Measurements from ENCODE around the gene SARM1. TPM values are rescaled to one million over a fixed set of nuclear protein-coding genes. Genes with fewer than 3 reads are reported as not detected.

SARM1 gene
- total and polyA plus RNA-seq, 2 donors (not counting 3 experiments of a cell fraction or from before 2014, with no cell fraction given), result 5.6 to 7.0 TPM

- POLR2A ChIA-PET, result no interaction called here
- DNase-seq (ENCODE audit: low read depth, low spot score), result no peak
- no peaks in the 10 kb centered on the region for H3K36me3 ChIP-seq (ENCODE audit: control insufficient read depth in 2 of 2, extremely low read depth in 1 of 2, insufficient read depth in 2 of 2, low read length in 2 of 2)
- FAIRE-seq, result no peak
- no peak overlapping the region for H3K9ac ChIP-seq (replicated peaks; ENCODE audit: extremely low read depth, insufficient read depth, low read length)
- no peaks in the 10 kb centered on the region for H3K79me2 ChIP-seq (ENCODE audit: control insufficient read depth, insufficient read depth, low read length)
- no peak overlapping the region for H3K27ac ChIP-seq (ENCODE audit: insufficient read depth, low read depth, low read length)
- intact Hi-C loops (cut with micrococcal nuclease), result no loop called here
- peaks cover 6 to 8% of the 10 kb centered on the region in 2 experiments for H3K27me3 ChIP-seq (ENCODE audit: control insufficient read depth in 2 of 2, insufficient read depth in 2 of 2, low read length in 2 of 2)
- no peak overlapping the region for H2AFZ ChIP-seq (ENCODE audit: low read depth, low read length)
- H3K4me3 ChIP-seq (replicated peaks in 1 of 3; ENCODE audit: insufficient read depth in 1 of 3, low read depth in 1 of 3, low read length in 3 of 3), result no peak overlapping the region
- dilution Hi-C loops (cut with MboI; ENCODE audit: extremely low pct_ligation_motif_present, low sequenced_read_pairs), result no loop called here
- H4K20me1 ChIP-seq (replicated peaks; ENCODE audit: control insufficient read depth, extremely low read depth, insufficient read depth, low read length), result no peaks in the 10 kb centered on the region
- no peaks in the 10 kb centered on the region for H3K9me1 ChIP-seq (replicated peaks; ENCODE audit: control insufficient read depth, extremely low read depth, insufficient read depth, low read length)
- H3K9me3 ChIP-seq (replicated peaks; ENCODE audit: control insufficient read depth, insufficient read depth, low read length), result no peaks in the 10 kb centered on the region
- no TSS peak for BruUV-seq (replicated peaks)
- no peak overlapping the region for H3K4me2 ChIP-seq (ENCODE audit: insufficient read depth, low read length)
- CTCF ChIA-PET, result interaction anchor here (1.2 to 2.0 kb wide), 2 partner anchors 12 to 14 kb away, joined by 3 to 7 read pairs; no protein-coding TSS in a partner anchor
- H3K4me1 ChIP-seq (ENCODE audit: control insufficient read depth, extremely low read depth, insufficient read depth, low read length), result no peaks in the 10 kb centered on the region
- TF ChIP-seq EZH2 (IDR thresholded peaks at IDR 0.05; ENCODE audit: borderline replicate concordance, low read depth, low read length, severe bottlenecking) (no peak), POLR2A (IDR thresholded peaks at IDR 0.05; ENCODE audit: low read depth, low read length) (no peak), GATA2 (IDR thresholded peaks at IDR 0.05; ENCODE audit: insufficient read depth, insufficient read length, low read depth, low read length) (no peak), MAX (IDR thresholded peaks at IDR 0.05; ENCODE audit: insufficient read depth, insufficient read length) (no peak), FOS (IDR thresholded peaks at IDR 0.05; ENCODE audit: borderline replicate concordance, insufficient read depth, low read length) (no peak), JUN (IDR thresholded peaks at IDR 0.05; ENCODE audit: borderline replicate concordance, insufficient read depth, insufficient read length, low read depth) (no peak), POLR2AphosphoS5 (IDR thresholded peaks at IDR 0.05; ENCODE audit: insufficient read depth, low read depth, low read length) (no peak), CTCF (IDR thresholded peaks at IDR 0.05; ENCODE audit: extremely low read depth in 1 of 2, insufficient read depth in 1 of 2, low read depth in 1 of 2, low read length in 2 of 2) (no peak), MYC (IDR thresholded peaks at IDR 0.05; ENCODE audit: low read depth, low read length) (no peak)
These were observed 78.4 kb downstream of the SARM1 start for GRCh38 chr17:28449859-28450258.

Small RNA genes within 50 kb of the gene (microRNA-seq; reads per million reads assigned to microRNA genes)
- not detected for gene MIR4723 (ENCODE audit: borderline number of aligned reads, borderline replicate concordance)

Other genes with a start within 250 kb of the SARM1 start
- gene TMEM97, start 52.5 kb upstream of the SARM1 start, total RNA-seq, result 43.5 and 51.7 TPM in 2 replicates
- gene TMEM97, start 52.5 kb upstream of the SARM1 start, polyA plus RNA-seq, result 27.0 and 30.7 TPM in 2 replicates
- 36.3 and 45.0 TPM in 2 replicates for gene IFT20, start 36.2 kb upstream of the SARM1 start, total RNA-seq
- gene IFT20, start 36.2 kb upstream of the SARM1 start, polyA plus RNA-seq, result 19.2 and 26.5 TPM in 2 replicates
- 79.5 and 89.6 TPM in 2 replicates for gene TNFAIP1, start 35.9 kb upstream of the SARM1 start, total RNA-seq
- gene TNFAIP1, start 35.9 kb upstream of the SARM1 start, polyA plus RNA-seq, result 85.7 and 101 TPM in 2 replicates
- 81.0 and 85.2 TPM in 2 replicates for gene POLDIP2, start 14.2 kb upstream of the SARM1 start, total RNA-seq
- 82.6 and 90.3 TPM in 2 replicates for gene POLDIP2, start 14.2 kb upstream of the SARM1 start, polyA plus RNA-seq
- gene SEBOX, start 6.5 kb upstream of the SARM1 start, total RNA-seq, result not detected in 2 replicates
- not detected in 2 replicates for gene SEBOX, start 6.5 kb upstream of the SARM1 start, polyA plus RNA-seq
- not detected in 2 replicates for gene VTN, start 1.4 kb upstream of the SARM1 start, total RNA-seq
- gene VTN, start 1.4 kb upstream of the SARM1 start, polyA plus RNA-seq, result 0.68 and 1.1 TPM in 2 replicates
- gene SLC46A1, start 34.5 kb downstream of the SARM1 start, total RNA-seq, result 1.8 and 4.1 TPM in 2 replicates
- 2.2 and 2.6 TPM in 2 replicates for gene SLC46A1, start 34.5 kb downstream of the SARM1 start, polyA plus RNA-seq
- not detected in 2 replicates for gene SLC13A2, start 102.0 kb downstream of the SARM1 start, total RNA-seq
- not detected in 2 replicates for gene SLC13A2, start 102.0 kb downstream of the SARM1 start, polyA plus RNA-seq
- not detected in 2 replicates for gene FOXN1, start 134.7 kb downstream of the SARM1 start, total RNA-seq
- gene FOXN1, start 134.7 kb downstream of the SARM1 start, polyA plus RNA-seq, result not detected in 2 replicates
- 26.3 and 28.1 TPM in 2 replicates for gene UNC119, start 180.9 kb downstream of the SARM1 start, total RNA-seq
- gene UNC119, start 180.9 kb downstream of the SARM1 start, polyA plus RNA-seq, result 67.8 and 76.9 TPM in 2 replicates
- gene PIGS, start 199.8 kb downstream of the SARM1 start, total RNA-seq, result 68.6 and 71.3 TPM in 2 replicates
- 110 and 111 TPM in 2 replicates for gene PIGS, start 199.8 kb downstream of the SARM1 start, polyA plus RNA-seq
- 7.2 and 9.0 TPM in 2 replicates for gene ALDOC, start 205.2 kb downstream of the SARM1 start, total RNA-seq
- gene ALDOC, start 205.2 kb downstream of the SARM1 start, polyA plus RNA-seq, result 18.9 and 20.3 TPM in 2 replicates
- gene SPAG5, start 227.3 kb downstream of the SARM1 start, total RNA-seq, result 85.4 and 90.6 TPM in 2 replicates
- gene SPAG5, start 227.3 kb downstream of the SARM1 start, polyA plus RNA-seq, result 25.9 and 31.7 TPM in 2 replicates
- gene RSKR, start 242.5 kb downstream of the SARM1 start, total RNA-seq, result 19.9 and 20.1 TPM in 2 replicates
- 10.0 and 10.5 TPM in 2 replicates for gene RSKR, start 242.5 kb downstream of the SARM1 start, polyA plus RNA-seq